HepG2 (cell line): ENCODE data around the gene SNRPF. TPM values are rescaled to one million over a fixed set of nuclear protein-coding genes. Genes with fewer than 3 reads are reported as not detected.

ENCODE experiments used
- EP300 ChIP-seq, 3 experiments: sonication (generic) in 1 of 3; formaldehyde crosslinking in 1 of 3; IDR thresholded peaks; 2 replicates each; pipeline versions ENCODE4 v1.5.1 to v1.6.1; 2011 to 2020; ENCODE audit warnings: low read depth in 2 of 3, low read length in 2 of 3, borderline replicate concordance in 1 of 3, improper control_type of control experiment in 1 of 3, mild to moderate bottlenecking in 1 of 3, missing genetic modification reagents in 1 of 3, moderate library complexity in 1 of 3
- HNRNPL ChIP-seq: fragments of 200-400 bp; formaldehyde crosslinking; IDR thresholded peaks from 2 replicates; pipeline ENCODE4 v1.6.1; 2017; ENCODE audit warnings: mild to moderate bottlenecking, low read depth, low read length
- JUND ChIP-seq: sonication (generic); formaldehyde crosslinking; IDR thresholded peaks from 2 replicates; pipeline ENCODE4 v1.8.0; 2022; ENCODE audit warnings: mild to moderate bottlenecking, missing genetic modification reagents
- MYC ChIP-seq: sonication (generic); formaldehyde crosslinking; IDR thresholded peaks from 2 replicates; pipeline ENCODE4 v1.9.0; 2021; ENCODE audit warnings: missing genetic modification reagents, borderline replicate concordance
- NKX3-1 ChIP-seq: sonication (generic); formaldehyde crosslinking; IDR thresholded peaks from 2 replicates; pipeline ENCODE4 v1.5.0; 2020; ENCODE audit warnings: missing genetic modification reagents
- PLRG1 ChIP-seq: fragments of 450-650 bp; conservative IDR thresholded peaks from 2 replicates; pipeline ENCODE4 v1.6.1; 2016
- SMAD3 ChIP-seq: sonication (generic); formaldehyde crosslinking; IDR thresholded peaks from 2 replicates; pipeline ENCODE4 v1.4.0; 2020; ENCODE audit warnings: missing genetic modification reagents
- SSRP1 ChIP-seq: IDR thresholded peaks from 2 replicates; pipeline ENCODE4 v1.6.1; 2016; ENCODE audit warnings: control low read depth
- TFAP4 ChIP-seq: sonication (generic); IDR thresholded peaks from 2 replicates; pipeline ENCODE4 v1.6.1; 2016; ENCODE audit warnings: low read depth, borderline replicate concordance
- TRAFD1 ChIP-seq: sonication (generic); formaldehyde crosslinking; IDR thresholded peaks from 2 replicates; pipeline ENCODE4 v1.5.1; 2020; ENCODE audit warnings: missing genetic modification reagents, mild to moderate bottlenecking, borderline replicate concordance
- ZBTB42 ChIP-seq: sonication (generic); formaldehyde crosslinking; IDR thresholded peaks from 2 replicates; pipeline ENCODE4 v1.5.0; 2020; ENCODE audit warnings: mild to moderate bottlenecking, missing genetic modification reagents
- ZEB1 ChIP-seq: IDR thresholded peaks from 2 replicates; pipeline ENCODE4 v1.6.1; 2012; ENCODE audit warnings: mild to moderate bottlenecking, low read depth, inconsistent platforms; ENCODE audit not compliant: insufficient replicate concordance
- ZNF10 ChIP-seq: sonication (generic); formaldehyde crosslinking; IDR thresholded peaks from 2 replicates; pipeline ENCODE4 v1.4.0; 2020; ENCODE audit warnings: mild to moderate bottlenecking, low read depth, missing genetic modification reagents, borderline replicate concordance
- ZNF441 ChIP-seq: sonication (generic); formaldehyde crosslinking; IDR thresholded peaks from 2 replicates; pipeline ENCODE4 v1.7.0; 2021; ENCODE audit warnings: missing genetic modification reagents, borderline replicate concordance
- ZNF451 ChIP-seq: sonication (generic); formaldehyde crosslinking; IDR thresholded peaks from 2 replicates; pipeline ENCODE4 v1.5.0; 2020; ENCODE audit warnings: mild to moderate bottlenecking, missing genetic modification reagents
- ZNF609 ChIP-seq: sonication (generic); formaldehyde crosslinking; IDR thresholded peaks from 2 replicates; pipeline ENCODE4 v1.4.0; 2020; ENCODE audit warnings: mild to moderate bottlenecking, missing genetic modification reagents, borderline replicate concordance
- ZNF619 ChIP-seq: sonication (generic); formaldehyde crosslinking; IDR thresholded peaks from 2 replicates; pipeline ENCODE4 v1.4.0; 2020; ENCODE audit warnings: mild to moderate bottlenecking, missing genetic modification reagents
- ZNF709 ChIP-seq: sonication (generic); formaldehyde crosslinking; IDR thresholded peaks from 2 replicates; pipeline ENCODE4 v1.5.0; 2020; ENCODE audit warnings: mild to moderate bottlenecking, missing genetic modification reagents
- ZNF720 ChIP-seq: sonication (generic); formaldehyde crosslinking; IDR thresholded peaks from 2 replicates; pipeline ENCODE4 v1.4.0; 2020; ENCODE audit warnings: missing genetic modification reagents
- polyA plus RNA-seq, 8 experiments: library from polyadenylated mRNA; depleted of rRNA in 3 of 8; stranded (reverse) in 7 of 8; unstranded in 1 of 8; fragments of >200 nt; fragmentation: Illumina TruSeq in 4 of 8; extraction: Trizol in 4 of 8; gene quantifications; 2 replicates each; pipeline versions ENCODE4 v1.2.1 to v1.2.3, GENCODE V29; 2011 to 2016; ENCODE audit warnings: low read depth in 4 of 8, missing spikeins in 1 of 8, mixed read lengths in 1 of 8; ENCODE audit not compliant: insufficient read depth in 1 of 8
- total RNA-seq, 5 experiments: library from RNA; depleted of rRNA; stranded (reverse); fragments of >200 nt; fragmentation: Illumina TruSeq; extraction: Trizol; gene quantifications; 2 replicates each; pipeline ENCODE4 v1.2.3, GENCODE V29; 2016; ENCODE audit warnings: low read depth in 1 of 5
- TF ChIP-seq, protein P1 (sequence below): sonication (generic); formaldehyde crosslinking; IDR thresholded peaks from 2 replicates; pipeline ENCODE4 v1.4.0; 2020; ENCODE audit warnings: missing genetic modification reagents

The SNRPF gene
- total and polyA plus RNA-seq, 2 of the 13 experiments (the other 11 are each of a cell fraction or from before 2014, with no cell fraction given), result 31.7 to 77.2 TPM

GRCh38 chr12:95858451-95859343 lies at the start of gene SNRPF (continued):
- TF ChIP-seq, protein P1, sequence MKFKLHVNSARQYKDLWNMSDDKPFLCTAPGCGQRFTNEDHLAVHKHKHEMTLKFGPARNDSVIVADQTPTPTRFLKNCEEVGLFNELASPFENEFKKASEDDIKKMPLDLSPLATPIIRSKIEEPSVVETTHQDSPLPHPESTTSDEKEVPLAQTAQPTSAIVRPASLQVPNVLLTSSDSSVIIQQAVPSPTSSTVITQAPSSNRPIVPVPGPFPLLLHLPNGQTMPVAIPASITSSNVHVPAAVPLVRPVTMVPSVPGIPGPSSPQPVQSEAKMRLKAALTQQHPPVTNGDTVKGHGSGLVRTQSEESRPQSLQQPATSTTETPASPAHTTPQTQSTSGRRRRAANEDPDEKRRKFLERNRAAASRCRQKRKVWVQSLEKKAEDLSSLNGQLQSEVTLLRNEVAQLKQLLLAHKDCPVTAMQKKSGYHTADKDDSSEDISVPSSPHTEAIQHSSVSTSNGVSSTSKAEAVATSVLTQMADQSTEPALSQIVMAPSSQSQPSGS (CRISPR knock-in tag), result 0 out of 2 replicates have a peak, but pooled peaks have one; percentile 18
- TF ChIP-seq TFAP4 (peak; percentile 36; the same call in 1 of the 2 replicates), ZNF441 (CRISPR knock-in tag) (peak; percentile 83), ZNF709 (CRISPR knock-in tag) (no peak), JUND (CRISPR knock-in tag) (no peak), TRAFD1 (peak; percentile 62; the same call in 1 of the 2 replicates), ZNF720 (CRISPR knock-in tag) (no peak), ZNF10 (CRISPR knock-in tag) (no peak), ZNF619 (no peak), NKX3-1 (CRISPR knock-in tag) (peak; percentile 63; the same call in 1 of the 2 replicates), HNRNPL (no peak), ZNF451 (CRISPR knock-in tag) (no peak; the same call in 1 of the 2 replicates), ZBTB42 (CRISPR knock-in tag) (no peak), EP300 (IDR thresholded peaks at IDR 0.05; ENCODE audit: low read depth in 2 of 2, low read length in 2 of 2) (no peak), EP300 (CRISPR knock-in tag; IDR thresholded peaks at IDR 0.05; ENCODE audit: borderline replicate concordance) (no peak), ZEB1 (peak; percentile 41), SSRP1 (CRISPR knock-in tag) (no peak), PLRG1 (no peak), SMAD3 (CRISPR knock-in tag) (0 out of 2 replicates have a peak, but pooled peaks have one; percentile 16), MYC (CRISPR knock-in tag) (peak; percentile 96), ZNF609 (CRISPR knock-in tag) (0 out of 2 replicates have a peak, but pooled peaks have one; percentile 29)
